HEK293 (cell line): Measurements from ENCODE around the gene ZSWIM3.

ENCODE experiments used
- BCL11B ChIP-seq: fragments of 450-650 bp; formaldehyde crosslinking; IDR thresholded peaks from 2 replicates; pipeline ENCODE4 v1.5.1; 2016; ENCODE audit warnings: low read depth, missing biosample characterization, missing genetic modification characterization
- GFI1B ChIP-seq: fragments of 450-650 bp; formaldehyde crosslinking; IDR thresholded peaks from 2 replicates; pipeline ENCODE4 v1.5.1; 2016; ENCODE audit warnings: missing biosample characterization, missing genetic modification characterization
- KLF16 ChIP-seq: fragments of 450-650 bp; formaldehyde crosslinking; IDR thresholded peaks from 2 replicates; pipeline ENCODE4 v1.5.1; 2017; ENCODE audit warnings: missing biosample characterization, missing genetic modification characterization
- MYNN ChIP-seq: fragments of 450-650 bp; formaldehyde crosslinking; IDR thresholded peaks from 2 replicates; pipeline ENCODE4 v1.5.1; 2016; ENCODE audit warnings: missing biosample characterization, missing genetic modification characterization, borderline replicate concordance
- PRDM2 ChIP-seq: fragments of 450-650 bp; formaldehyde crosslinking; IDR thresholded peaks from 2 replicates; pipeline ENCODE4 v1.5.1; 2016; ENCODE audit warnings: missing biosample characterization, missing genetic modification characterization, borderline replicate concordance
- REPIN1 ChIP-seq: fragments of 450-650 bp; formaldehyde crosslinking; IDR thresholded peaks from 2 replicates; pipeline ENCODE4 v1.5.1; 2017; ENCODE audit warnings: missing biosample characterization, missing genetic modification characterization, low read depth
- ZBTB21 ChIP-seq: fragments of 450-650 bp; formaldehyde crosslinking; IDR thresholded peaks from 2 replicates; pipeline ENCODE4 v1.5.1; 2017; ENCODE audit warnings: missing biosample characterization, missing genetic modification characterization
- ZBTB7A ChIP-seq: fragments of 450-650 bp; formaldehyde crosslinking; IDR thresholded peaks from 2 replicates; pipeline ENCODE4 v1.5.1; 2016; ENCODE audit warnings: low read depth, missing biosample characterization, missing genetic modification characterization
- ZFHX2 ChIP-seq: fragments of 450-650 bp; formaldehyde crosslinking; conservative IDR thresholded peaks from 2 replicates; pipeline ENCODE4 v1.5.1; 2016; ENCODE audit warnings: missing biosample characterization, missing genetic modification characterization
- ZNF169 ChIP-seq: fragments of 450-650 bp; formaldehyde crosslinking; IDR thresholded peaks from 2 replicates; pipeline ENCODE4 v1.5.1; 2016; ENCODE audit warnings: missing biosample characterization, missing genetic modification characterization
- ZNF175 ChIP-seq: fragments of 450-650 bp; formaldehyde crosslinking; IDR thresholded peaks from 2 replicates; pipeline ENCODE4 v1.5.1; 2016; ENCODE audit warnings: missing biosample characterization, missing genetic modification characterization
- ZNF23 ChIP-seq: fragments of 450-650 bp; formaldehyde crosslinking; IDR thresholded peaks from 2 replicates; pipeline ENCODE4 v1.5.1; 2016; ENCODE audit warnings: missing biosample characterization, missing genetic modification characterization, borderline replicate concordance
- ZNF239 ChIP-seq: fragments of 450-650 bp; formaldehyde crosslinking; IDR thresholded peaks from 2 replicates; pipeline ENCODE4 v1.5.1; 2016; ENCODE audit warnings: missing biosample characterization, missing genetic modification characterization
- ZNF266 ChIP-seq: fragments of 450-650 bp; formaldehyde crosslinking; IDR thresholded peaks from 2 replicates; pipeline ENCODE4 v1.5.1; 2016; ENCODE audit warnings: missing biosample characterization, missing genetic modification characterization, low read depth
- ZNF280D ChIP-seq: fragments of 450-650 bp; formaldehyde crosslinking; IDR thresholded peaks from 2 replicates; pipeline ENCODE4 v1.5.1; 2016; ENCODE audit warnings: missing biosample characterization, missing genetic modification characterization
- ZNF362 ChIP-seq: fragments of 450-650 bp; formaldehyde crosslinking; IDR thresholded peaks from 2 replicates; pipeline ENCODE4 v1.5.1; 2016; ENCODE audit warnings: missing biosample characterization, missing genetic modification characterization
- ZNF37A ChIP-seq: fragments of 450-650 bp; IDR thresholded peaks from 2 replicates; pipeline ENCODE4 v1.5.1; 2018; ENCODE audit warnings: missing biosample characterization, missing genetic modification characterization
- ZNF449 ChIP-seq: fragments of 450-650 bp; formaldehyde crosslinking; IDR thresholded peaks from 2 replicates; pipeline ENCODE4 v1.5.1; 2017; ENCODE audit warnings: missing biosample characterization, mild to moderate bottlenecking, missing genetic modification characterization, moderate library complexity
- ZNF488 ChIP-seq: fragments of 450-650 bp; formaldehyde crosslinking; IDR thresholded peaks from 2 replicates; pipeline ENCODE4 v1.5.1; 2016; ENCODE audit warnings: missing biosample characterization, missing genetic modification characterization
- ZNF548 ChIP-seq: fragments of 450-650 bp; formaldehyde crosslinking; IDR thresholded peaks from 2 replicates; pipeline ENCODE4 v1.5.1; 2016; ENCODE audit warnings: missing biosample characterization, missing genetic modification characterization
- ZNF560 ChIP-seq: fragments of 450-650 bp; formaldehyde crosslinking; IDR thresholded peaks from 2 replicates; pipeline ENCODE4 v1.5.1; 2017; ENCODE audit warnings: missing biosample characterization, missing genetic modification characterization, borderline replicate concordance
- ZNF626 ChIP-seq: fragments of 450-650 bp; sonication (Bioruptor Pico); formaldehyde crosslinking; IDR thresholded peaks from 2 replicates; pipeline ENCODE4 v1.5.1; 2018; ENCODE audit warnings: missing biosample characterization, missing genetic modification characterization, inconsistent platforms
- ZNF629 ChIP-seq: fragments of 450-650 bp; formaldehyde crosslinking; IDR thresholded peaks from 2 replicates; pipeline ENCODE4 v1.5.1; 2017; ENCODE audit warnings: missing biosample characterization, missing genetic modification characterization
- ZNF660 ChIP-seq: fragments of 450-650 bp; IDR thresholded peaks from 2 replicates; pipeline ENCODE4 v1.5.1; 2018; ENCODE audit warnings: missing biosample characterization, mild to moderate bottlenecking, missing genetic modification characterization
- ZNF677 ChIP-seq: fragments of 450-650 bp; IDR thresholded peaks from 2 replicates; pipeline ENCODE4 v1.5.0; 2018; ENCODE audit warnings: missing biosample characterization, mild to moderate bottlenecking, missing genetic modification characterization, moderate library complexity

The ZSWIM3 gene

GRCh38 chr20:45860560-45861220, 3.3 kb downstream of the ZSWIM3 start (continued):
- TF ChIP-seq ZNF449 (tag by site-specific recombination), result no peak
- TF ChIP-seq ZNF280D (tag by site-specific recombination), result no peak
- no peak for TF ChIP-seq ZNF37A (tag by site-specific recombination)
- TF ChIP-seq GFI1B (tag by site-specific recombination), result no peak
- TF ChIP-seq ZNF266 (tag by site-specific recombination), result no peak
- TF ChIP-seq ZBTB7A (tag by site-specific recombination), result no peak
- peak; percentile 99 for TF ChIP-seq ZNF629
- TF ChIP-seq ZFHX2 (tag by site-specific recombination), result no peak
- TF ChIP-seq ZNF362 (tag by site-specific recombination), result no peak
- TF ChIP-seq ZNF239 (tag by site-specific recombination), result no peak
- no peak for TF ChIP-seq BCL11B (tag by site-specific recombination)
- TF ChIP-seq ZNF23 (tag by site-specific recombination), result no peak
- no peak for TF ChIP-seq ZNF677 (tag by site-specific recombination)
- TF ChIP-seq ZNF175 (tag by site-specific recombination), result no peak
- TF ChIP-seq ZNF560, result no peak
- no peak for TF ChIP-seq ZNF660
- TF ChIP-seq PRDM2, result no peak
- TF ChIP-seq ZNF626 (tag by site-specific recombination), result no peak
- no peak for TF ChIP-seq ZNF169 (tag by site-specific recombination)
- TF ChIP-seq ZNF548, result no peak
- peak; percentile 81 for TF ChIP-seq ZBTB21 (tag by site-specific recombination)
- TF ChIP-seq REPIN1 (tag by site-specific recombination), result no peak
- TF ChIP-seq ZNF488 (tag by site-specific recombination), result no peak
- TF ChIP-seq MYNN (tag by site-specific recombination), result no peak
- TF ChIP-seq KLF16 (tag by site-specific recombination), result no peak
